Calu3 (cell line): ENCODE results near the gene UBE2G2. TPM values are rescaled to one million over a fixed set of nuclear protein-coding genes. Genes with fewer than 3 reads are reported as not detected.

Source experiments
- BruUV-seq: library from RNA; stranded (reverse); fragments of 400-500 nt; replicated peaks from 2 replicates; lab custom pipeline; 2021; lab: Mats Ljungman, UMichigan
- CTCF ChIA-PET: fragments of 300-600 bp; sonication (Branson Sonifier 250); formaldehyde crosslinking; loops from one replicate; lab custom pipeline; 2022; ENCODE audit warnings: antibody characterized with exemption; lab: Charles Lee
- DNase-seq: peaks from one replicate; pipeline ENCODE4 v3.0.0; 2022
- H3K27ac Mint-ChIP-seq: one replicate; pipeline ENCODE4 v1.8.0; 2022; ENCODE audit warnings: mixed read lengths; ENCODE audit not compliant: unreplicated experiment
- H3K27me3 Mint-ChIP-seq: one replicate; pipeline ENCODE4 v1.8.0; 2022; ENCODE audit warnings: mixed read lengths; ENCODE audit not compliant: unreplicated experiment
- H3K36me3 Mint-ChIP-seq: one replicate; pipeline ENCODE4 v1.8.0; 2022; ENCODE audit warnings: mild to moderate bottlenecking, moderate library complexity, mixed read lengths; ENCODE audit not compliant: insufficient read depth, unreplicated experiment
- H3K4me1 Mint-ChIP-seq: one replicate; pipeline ENCODE4 v1.8.0; 2022; ENCODE audit warnings: mild to moderate bottlenecking, low read depth, mixed read lengths; ENCODE audit not compliant: unreplicated experiment
- H3K4me3 Mint-ChIP-seq: one replicate; pipeline ENCODE4 v1.8.0; 2022; ENCODE audit warnings: mild to moderate bottlenecking, low read depth, moderate library complexity, mixed read lengths; ENCODE audit not compliant: unreplicated experiment
- H3K9me3 Mint-ChIP-seq: one replicate; pipeline ENCODE4 v1.8.0; 2022; ENCODE audit warnings: low read depth, mixed read lengths; ENCODE audit not compliant: unreplicated experiment
- CTCF ChIP-seq: fragments of 200-600 bp; IDR thresholded peaks from one replicate; pipeline ENCODE4 v1.8.0; 2022; ENCODE audit warnings: antibody characterized with exemption; ENCODE audit not compliant: unreplicated experiment
- intact Hi-C: fragments of 100-400 bp; cut with micrococcal nuclease; formaldehyde crosslinking; loops from one replicate; pipeline ENCODE4 v1.10.0; 2022; ENCODE audit not compliant: unreplicated experiment
- total RNA-seq: library from RNA; stranded (reverse); gene quantifications from 2 replicates; pipeline ENCODE4 v1.2.3, GENCODE V29; 2022

The UBE2G2 gene
- total RNA-seq, 1 experiment from 2014 or later = 61.7 TPM

- Mint-ChIP-seq H3K27ac (no peak overlapping the region), H3K4me3 (no peak overlapping the region), H3K9me3 (no peaks in the 10 kb centered on the region), H3K4me1 (peaks cover 15% of the 10 kb centered on the region), H3K36me3 (peaks cover 4% of the 10 kb centered on the region), H3K27me3 (peaks cover 57% of the 10 kb centered on the region)
- no peak for DNase-seq
- BruUV-seq = no TSS peak
- no peak for TF ChIP-seq CTCF
- intact Hi-C loops = no loop called here
- CTCF ChIA-PET = interaction anchor here (0.8 kb wide), 1 partner anchor 165 kb away, joined by 7 read pairs; no protein-coding TSS in a partner anchor
Measured at GRCh38 chr21:44837537-44837936, 35.9 kb upstream of the UBE2G2 start.

DNA sequence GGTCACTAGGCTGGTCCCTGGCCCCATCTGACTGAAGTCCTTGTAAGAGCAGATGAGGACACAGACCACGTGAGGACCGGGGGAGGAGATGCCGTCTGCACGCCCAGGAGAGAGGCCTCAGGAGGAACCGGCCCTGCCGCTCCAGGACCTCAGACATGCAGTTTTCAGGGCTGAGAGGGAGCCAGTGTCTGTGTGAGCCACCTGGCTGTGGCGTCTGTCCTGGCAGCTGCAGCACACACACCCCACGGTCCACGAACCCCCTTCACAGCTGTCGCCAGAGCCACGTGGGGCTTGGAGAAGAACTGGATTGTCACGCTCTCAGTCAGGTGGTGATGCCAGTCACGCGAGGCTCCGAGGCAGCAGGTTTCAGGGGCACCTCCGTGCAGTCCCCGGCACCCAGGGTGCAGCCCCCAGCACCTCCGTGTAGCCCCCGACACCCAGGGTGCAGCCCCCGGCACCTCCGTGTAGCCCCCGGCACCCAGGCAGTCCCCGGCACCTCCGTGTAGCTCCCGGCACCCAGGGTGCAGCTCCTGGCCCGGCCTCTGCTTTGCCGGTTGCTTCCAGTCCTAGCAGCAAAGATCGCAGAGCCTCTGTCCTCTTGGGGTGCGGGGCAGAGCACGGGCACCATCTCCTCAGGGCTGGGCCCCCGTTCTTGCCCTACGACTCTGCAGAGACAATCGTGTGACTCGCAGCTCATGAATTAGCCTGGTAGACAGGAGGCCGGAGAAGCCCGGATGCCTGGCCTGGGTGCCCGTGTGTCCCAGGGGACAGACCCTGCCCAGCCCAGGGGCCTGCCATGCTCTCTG, 35.2 kb upstream of the UBE2G2 start:
- intact Hi-C loops = no loop called here
- H3K27me3 Mint-ChIP-seq = peaks cover 51% of the 10 kb centered on the region
- CTCF ChIA-PET = interaction anchor here (0.8 kb wide), 1 partner anchor 165 kb away, joined by 7 read pairs; no protein-coding TSS in a partner anchor

GRCh38 chr21:44836349-44836665, 34.7 kb upstream of the UBE2G2 start:
- no peak for TF ChIP-seq CTCF
- DNase-seq = no peak
- intact Hi-C loops = no loop called here
- Mint-ChIP-seq H3K9me3 (no peaks in the 10 kb centered on the region), H3K4me3 (no peak overlapping the region), H3K27me3 (peaks cover 45% of the 10 kb centered on the region), H3K27ac (no peak overlapping the region), H3K36me3 (peaks cover 4% of the 10 kb centered on the region), H3K4me1 (peaks cover 15% of the 10 kb centered on the region)
- CTCF ChIA-PET = no interaction called here
- BruUV-seq = no TSS peak

More for the DNA sequence above, 35.2 kb upstream of the UBE2G2 start:
- no peak overlapping the region for H3K27ac Mint-ChIP-seq
- TF ChIP-seq CTCF = no peak
- no peaks in the 10 kb centered on the region for H3K9me3 Mint-ChIP-seq
- H3K4me3 Mint-ChIP-seq = no peak overlapping the region
- DNase-seq = peak; percentile 43
- peaks cover 4% of the 10 kb centered on the region for H3K36me3 Mint-ChIP-seq
- BruUV-seq = no TSS peak
- H3K4me1 Mint-ChIP-seq = peaks cover 15% of the 10 kb centered on the region

DNA sequence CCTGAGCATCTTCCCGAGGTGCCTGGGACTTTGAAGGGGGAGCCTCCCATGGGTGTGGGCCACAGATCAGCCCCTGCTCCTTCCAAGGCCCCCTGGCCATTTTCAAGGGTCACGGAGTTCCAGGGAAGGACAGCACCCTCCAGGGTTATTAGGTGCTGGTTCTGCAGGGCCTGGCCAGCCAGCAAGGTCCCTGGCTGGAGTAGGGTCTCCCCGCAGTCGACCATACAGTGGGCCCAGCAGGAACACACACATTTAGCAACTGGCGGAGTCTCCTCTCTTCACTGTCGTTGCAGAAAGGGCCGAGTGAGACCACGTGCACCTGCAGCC, 34.0 kb upstream of the UBE2G2 start:
- BruUV-seq = no TSS peak
- Mint-ChIP-seq H3K4me3 (no peak overlapping the region), H3K27ac (no peak overlapping the region), H3K36me3 (peaks cover 4% of the 10 kb centered on the region), H3K9me3 (no peaks in the 10 kb centered on the region), H3K4me1 (peaks cover 15% of the 10 kb centered on the region), H3K27me3 (peaks cover 38% of the 10 kb centered on the region)
- TF ChIP-seq CTCF = no peak
- CTCF ChIA-PET = no interaction called here
- DNase-seq = no peak
- intact Hi-C loops = no loop called here
